GM23338 (cell line): Measurements from ENCODE around the gene ATF7IP2. TPM values are rescaled to one million over a fixed set of nuclear protein-coding genes. Genes with fewer than 3 reads are reported as not detected.

ENCODE experiments used
- ATAC-seq: fragments of 200-7000 bp; cut with Tn5 transposase; 3 replicates; pipeline ENCODE4 v1.9.1; 2020
- DNase-seq: peaks from one replicate; pipeline ENCODE4 v3.0.0-alpha.2; 2015; ENCODE audit warnings: low spot score
- H2AFZ ChIP-seq: fragments of 200-600 bp; sonication (generic); 2 replicates; pipeline ENCODE4 v1.8.0; 2016; ENCODE audit warnings: antibody characterized with exemption, mild to moderate bottlenecking, moderate library complexity
- H3F3A ChIP-seq: fragments of 200-600 bp; sonication (generic); replicated peaks from 2 replicates; pipeline ENCODE4 v1.8.0; 2017; ENCODE audit warnings: antibody characterized with exemption, mixed run types, low read depth
- H3K27ac ChIP-seq: fragments of 200-600 bp; sonication (generic); 2 replicates; pipeline ENCODE4 v1.6.1; 2016; ENCODE audit warnings: low read depth
- H3K27me3 ChIP-seq: fragments of 200-600 bp; sonication (generic); 2 replicates; pipeline ENCODE4 v1.8.0; 2016; ENCODE audit warnings: mild to moderate bottlenecking, mixed run types, moderate library complexity; ENCODE audit not compliant: insufficient read depth
- H3K36me3 ChIP-seq: fragments of 200-600 bp; sonication (generic); 2 replicates; pipeline ENCODE4 v1.8.0; 2016; ENCODE audit warnings: mild to moderate bottlenecking; ENCODE audit not compliant: insufficient read depth
- H3K4me1 ChIP-seq: fragments of 200-600 bp; sonication (generic); 2 replicates; pipeline ENCODE4 v1.8.0; 2016; ENCODE audit warnings: mild to moderate bottlenecking, moderate library complexity; ENCODE audit not compliant: insufficient read depth
- H3K4me2 ChIP-seq: fragments of 200-600 bp; sonication (generic); 2 replicates; pipeline ENCODE4 v1.7.1; 2017; ENCODE audit warnings: mixed run types
- H3K4me3 ChIP-seq: fragments of 200-600 bp; sonication (generic); 2 replicates; pipeline ENCODE4 v1.6.1; 2016; ENCODE audit warnings: mixed run types
- H3K79me2 ChIP-seq: fragments of 200-600 bp; sonication (generic); replicated peaks from 2 replicates; pipeline ENCODE4 v1.8.0; 2017; ENCODE audit warnings: mild to moderate bottlenecking; ENCODE audit not compliant: insufficient read depth
- H3K9me2 ChIP-seq: fragments of 200-600 bp; sonication (generic); 2 replicates; pipeline ENCODE4 v1.8.0; 2017; ENCODE audit not compliant: insufficient read depth
- H4K20me1 ChIP-seq: fragments of 200-600 bp; sonication (generic); replicated peaks from 2 replicates; pipeline ENCODE4 v1.8.0; 2017; ENCODE audit warnings: mild to moderate bottlenecking; ENCODE audit not compliant: insufficient read depth
- H3K27ac Mint-ChIP-seq: 2 replicates; pipeline ENCODE4 v1.8.0; 2020; ENCODE audit warnings: inconsistent platforms, mild to moderate bottlenecking, moderate library complexity, mixed read lengths
- H3K27me3 Mint-ChIP-seq: 3 replicates; pipeline ENCODE4 v1.8.0; 2022; ENCODE audit warnings: low read depth, mild to moderate bottlenecking, moderate library complexity, mixed read lengths, inconsistent platforms; ENCODE audit not compliant: insufficient read depth, poor library complexity
- H3K36me3 Mint-ChIP-seq: 3 replicates; pipeline ENCODE4 v1.8.0; 2021; ENCODE audit warnings: low read depth, mild to moderate bottlenecking, inconsistent platforms, moderate library complexity, mixed read lengths
- H3K4me1 Mint-ChIP-seq: 3 replicates; pipeline ENCODE4 v1.8.0; 2020; ENCODE audit warnings: mild to moderate bottlenecking, inconsistent platforms, mixed read lengths
- H3K4me3 Mint-ChIP-seq: 3 replicates; pipeline ENCODE4 v1.8.0; 2021; ENCODE audit warnings: moderate library complexity, mild to moderate bottlenecking, inconsistent platforms, mixed read lengths
- H3K9me3 Mint-ChIP-seq: 3 replicates; pipeline ENCODE4 v1.8.0; 2020; ENCODE audit warnings: moderate library complexity, mild to moderate bottlenecking, inconsistent platforms, mixed read lengths
- CREB1 ChIP-seq: fragments of 250-450 bp; sonication (Bioruptor Pico); IDR thresholded peaks from 2 replicates; pipeline ENCODE4 v1.5.0; 2020; ENCODE audit warnings: low read depth, mild to moderate bottlenecking, moderate library complexity
- EZH2 ChIP-seq: fragments of 200-600 bp; sonication (generic); IDR thresholded peaks from one replicate; pipeline ENCODE4 v1.8.0; 2017; ENCODE audit warnings: antibody characterized with exemption, mild to moderate bottlenecking, low read depth; ENCODE audit not compliant: unreplicated experiment
- EZH2phosphoT487 ChIP-seq: fragments of 200-600 bp; sonication (generic); IDR thresholded peaks from one replicate; pipeline ENCODE4 v1.8.1; 2018; ENCODE audit warnings: antibody characterized with exemption; ENCODE audit not compliant: unreplicated experiment
- JUNB ChIP-seq: IDR thresholded peaks from one replicate; pipeline ENCODE4 v1.6.1; 2016; ENCODE audit warnings: antibody characterized with exemption; ENCODE audit not compliant: unreplicated experiment
- NANOG ChIP-seq: IDR thresholded peaks from 2 replicates; pipeline ENCODE4 v1.6.1; 2016; ENCODE audit warnings: antibody characterized with exemption, borderline replicate concordance
- POLR2AphosphoS5 ChIP-seq: IDR thresholded peaks from 2 replicates; pipeline ENCODE4 v1.6.1; 2016; ENCODE audit warnings: antibody characterized with exemption, low read depth
- STAT1 ChIP-seq: IDR thresholded peaks from one replicate; pipeline ENCODE4 v1.6.1; 2016; ENCODE audit warnings: antibody characterized with exemption; ENCODE audit not compliant: unreplicated experiment
- ZNF114 ChIP-seq: fragments of 250-450 bp; sonication (Bioruptor Pico); IDR thresholded peaks from 2 replicates; pipeline ENCODE4 v1.5.0; 2020; ENCODE audit warnings: mild to moderate bottlenecking, moderate library complexity
- ZNF331 ChIP-seq: fragments of 250-450 bp; sonication (Bioruptor Pico); IDR thresholded peaks from 2 replicates; pipeline ENCODE4 v1.5.0; 2020; ENCODE audit warnings: low read depth, mild to moderate bottlenecking, moderate library complexity
- polyA plus RNA-seq: library from polyadenylated mRNA; unstranded; fragments of >200 nt; fragmentation: Nextera tagmentation; extraction: Ambion mirVana; gene quantifications from 2 replicates; pipeline ENCODE4 v1.2.1, GENCODE V29; 2016
- total RNA-seq: library from RNA; depleted of rRNA; stranded (reverse); fragments of >200 nt; shearing (Covaris generic); gene quantifications from 2 replicates; pipeline ENCODE4 v1.2.3, GENCODE V29; 2014
- TF ChIP-seq, protein P1 (sequence below): IDR thresholded peaks from 2 replicates; pipeline ENCODE4 v1.6.1; 2016; ENCODE audit warnings: antibody characterized with exemption
- TF ChIP-seq, protein P2 (sequence below), 2 experiments: fragments of 200-600 bp in 1 of 2; sonication (generic) in 1 of 2; conservative IDR thresholded peaks; 2 replicates each; pipeline versions ENCODE4 v1.5.1 to v1.6.1; 2016 to 2017; ENCODE audit warnings: antibody characterized with exemption in 2 of 2, low read depth in 2 of 2, mild to moderate bottlenecking in 2 of 2, moderate library complexity in 1 of 2
- TF ChIP-seq, protein P3 (sequence below): IDR thresholded peaks from one replicate; pipeline ENCODE4 v1.6.1; 2018; ENCODE audit warnings: antibody characterized with exemption; ENCODE audit not compliant: unreplicated experiment
- TF ChIP-seq, protein P4 (sequence below): fragments of 250-450 bp; sonication (Bioruptor Pico); IDR thresholded peaks from 2 replicates; pipeline ENCODE4 v1.5.0; 2020; ENCODE audit warnings: mild to moderate bottlenecking, moderate library complexity

The ATF7IP2 gene
- total and polyA plus RNA-seq, 2 experiments from 2014 or later: 27.9 to 55.7 TPM

DNA sequence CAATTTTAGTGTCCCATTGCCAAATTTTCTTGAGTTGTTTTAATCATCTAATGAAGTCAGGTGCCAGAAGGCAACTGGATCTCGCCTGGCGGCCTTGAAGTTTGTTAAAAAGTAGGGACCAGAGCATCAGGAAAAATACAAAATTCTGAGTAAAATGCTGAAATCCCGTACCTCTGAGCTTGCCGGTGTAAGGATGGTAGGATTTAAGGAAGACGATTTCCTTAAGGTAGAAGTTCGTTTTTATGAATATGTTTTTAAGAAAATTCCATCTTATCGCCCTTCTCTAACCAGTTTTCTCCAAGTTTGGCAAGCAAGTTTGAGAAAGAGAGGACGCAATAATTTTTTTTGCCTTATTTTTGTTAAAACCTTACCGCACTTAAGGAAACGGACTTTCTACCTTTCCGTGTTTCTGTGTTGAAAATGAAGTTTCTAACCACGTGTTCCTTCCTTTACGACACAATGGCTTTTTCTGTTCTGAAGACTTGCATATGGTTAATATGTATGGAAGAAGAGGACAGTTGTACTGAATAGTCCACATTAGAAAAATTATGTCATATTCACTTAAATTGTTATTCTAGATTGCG is 748 bp downstream of the ATF7IP2 start:
- Mint-ChIP-seq H3K36me3 (peaks cover 18% of the 10 kb centered on the region), H3K27ac (no peak overlapping the region), H3K9me3 (peaks cover 7% of the 10 kb centered on the region; the same call in 2 of the 3 replicates), H3K4me1 (peaks cover 8% of the 10 kb centered on the region), H3K4me3 (peak overlapping the region; percentile 89), H3K27me3 (peaks cover 5% of the 10 kb centered on the region)
- ATAC-seq: no peak
- no peak for DNase-seq
- H3K27me3 ChIP-seq: no peaks in the 10 kb centered on the region
- H3K27ac ChIP-seq: no peak overlapping the region
- H4K20me1 ChIP-seq: peaks cover 7% of the 10 kb centered on the region
- H3K36me3 ChIP-seq: peaks cover 10% of the 10 kb centered on the region; the same call in 1 of the 2 replicates
- peak overlapping the region; percentile 83 for H3K4me2 ChIP-seq
- no peaks in the 10 kb centered on the region for H3F3A ChIP-seq
- peaks cover 47% of the 10 kb centered on the region for H3K79me2 ChIP-seq
- H3K9me2 ChIP-seq: peaks cover 4% of the 10 kb centered on the region; the same call in 1 of the 2 replicates
- TF ChIP-seq, protein P1, sequence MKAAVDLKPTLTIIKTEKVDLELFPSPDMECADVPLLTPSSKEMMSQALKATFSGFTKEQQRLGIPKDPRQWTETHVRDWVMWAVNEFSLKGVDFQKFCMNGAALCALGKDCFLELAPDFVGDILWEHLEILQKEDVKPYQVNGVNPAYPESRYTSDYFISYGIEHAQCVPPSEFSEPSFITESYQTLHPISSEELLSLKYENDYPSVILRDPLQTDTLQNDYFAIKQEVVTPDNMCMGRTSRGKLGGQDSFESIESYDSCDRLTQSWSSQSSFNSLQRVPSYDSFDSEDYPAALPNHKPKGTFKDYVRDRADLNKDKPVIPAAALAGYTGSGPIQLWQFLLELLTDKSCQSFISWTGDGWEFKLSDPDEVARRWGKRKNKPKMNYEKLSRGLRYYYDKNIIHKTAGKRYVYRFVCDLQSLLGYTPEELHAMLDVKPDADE: no peak
- TF ChIP-seq ZNF331 (CRISPR knock-in tag) (no peak), JUNB (no peak), POLR2AphosphoS5 (no peak), EZH2phosphoT487 (no peak), STAT1 (no peak), CREB1 (CRISPR knock-in tag) (no peak), ZNF114 (CRISPR knock-in tag) (no peak), EZH2 (no peak), NANOG (no peak)
- TF ChIP-seq, protein P2, sequence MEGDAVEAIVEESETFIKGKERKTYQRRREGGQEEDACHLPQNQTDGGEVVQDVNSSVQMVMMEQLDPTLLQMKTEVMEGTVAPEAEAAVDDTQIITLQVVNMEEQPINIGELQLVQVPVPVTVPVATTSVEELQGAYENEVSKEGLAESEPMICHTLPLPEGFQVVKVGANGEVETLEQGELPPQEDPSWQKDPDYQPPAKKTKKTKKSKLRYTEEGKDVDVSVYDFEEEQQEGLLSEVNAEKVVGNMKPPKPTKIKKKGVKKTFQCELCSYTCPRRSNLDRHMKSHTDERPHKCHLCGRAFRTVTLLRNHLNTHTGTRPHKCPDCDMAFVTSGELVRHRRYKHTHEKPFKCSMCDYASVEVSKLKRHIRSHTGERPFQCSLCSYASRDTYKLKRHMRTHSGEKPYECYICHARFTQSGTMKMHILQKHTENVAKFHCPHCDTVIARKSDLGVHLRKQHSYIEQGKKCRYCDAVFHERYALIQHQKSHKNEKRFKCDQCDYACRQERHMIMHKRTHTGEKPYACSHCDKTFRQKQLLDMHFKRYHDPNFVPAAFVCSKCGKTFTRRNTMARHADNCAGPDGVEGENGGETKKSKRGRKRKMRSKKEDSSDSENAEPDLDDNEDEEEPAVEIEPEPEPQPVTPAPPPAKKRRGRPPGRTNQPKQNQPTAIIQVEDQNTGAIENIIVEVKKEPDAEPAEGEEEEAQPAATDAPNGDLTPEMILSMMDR (conservative IDR thresholded peaks at IDR 0.05; ENCODE audit: low read depth in 2 of 2): no peak
- TF ChIP-seq, protein P3, sequence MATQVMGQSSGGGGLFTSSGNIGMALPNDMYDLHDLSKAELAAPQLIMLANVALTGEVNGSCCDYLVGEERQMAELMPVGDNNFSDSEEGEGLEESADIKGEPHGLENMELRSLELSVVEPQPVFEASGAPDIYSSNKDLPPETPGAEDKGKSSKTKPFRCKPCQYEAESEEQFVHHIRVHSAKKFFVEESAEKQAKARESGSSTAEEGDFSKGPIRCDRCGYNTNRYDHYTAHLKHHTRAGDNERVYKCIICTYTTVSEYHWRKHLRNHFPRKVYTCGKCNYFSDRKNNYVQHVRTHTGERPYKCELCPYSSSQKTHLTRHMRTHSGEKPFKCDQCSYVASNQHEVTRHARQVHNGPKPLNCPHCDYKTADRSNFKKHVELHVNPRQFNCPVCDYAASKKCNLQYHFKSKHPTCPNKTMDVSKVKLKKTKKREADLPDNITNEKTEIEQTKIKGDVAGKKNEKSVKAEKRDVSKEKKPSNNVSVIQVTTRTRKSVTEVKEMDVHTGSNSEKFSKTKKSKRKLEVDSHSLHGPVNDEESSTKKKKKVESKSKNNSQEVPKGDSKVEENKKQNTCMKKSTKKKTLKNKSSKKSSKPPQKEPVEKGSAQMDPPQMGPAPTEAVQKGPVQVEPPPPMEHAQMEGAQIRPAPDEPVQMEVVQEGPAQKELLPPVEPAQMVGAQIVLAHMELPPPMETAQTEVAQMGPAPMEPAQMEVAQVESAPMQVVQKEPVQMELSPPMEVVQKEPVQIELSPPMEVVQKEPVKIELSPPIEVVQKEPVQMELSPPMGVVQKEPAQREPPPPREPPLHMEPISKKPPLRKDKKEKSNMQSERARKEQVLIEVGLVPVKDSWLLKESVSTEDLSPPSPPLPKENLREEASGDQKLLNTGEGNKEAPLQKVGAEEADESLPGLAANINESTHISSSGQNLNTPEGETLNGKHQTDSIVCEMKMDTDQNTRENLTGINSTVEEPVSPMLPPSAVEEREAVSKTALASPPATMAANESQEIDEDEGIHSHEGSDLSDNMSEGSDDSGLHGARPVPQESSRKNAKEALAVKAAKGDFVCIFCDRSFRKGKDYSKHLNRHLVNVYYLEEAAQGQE: no peak
- TF ChIP-seq, protein P4, sequence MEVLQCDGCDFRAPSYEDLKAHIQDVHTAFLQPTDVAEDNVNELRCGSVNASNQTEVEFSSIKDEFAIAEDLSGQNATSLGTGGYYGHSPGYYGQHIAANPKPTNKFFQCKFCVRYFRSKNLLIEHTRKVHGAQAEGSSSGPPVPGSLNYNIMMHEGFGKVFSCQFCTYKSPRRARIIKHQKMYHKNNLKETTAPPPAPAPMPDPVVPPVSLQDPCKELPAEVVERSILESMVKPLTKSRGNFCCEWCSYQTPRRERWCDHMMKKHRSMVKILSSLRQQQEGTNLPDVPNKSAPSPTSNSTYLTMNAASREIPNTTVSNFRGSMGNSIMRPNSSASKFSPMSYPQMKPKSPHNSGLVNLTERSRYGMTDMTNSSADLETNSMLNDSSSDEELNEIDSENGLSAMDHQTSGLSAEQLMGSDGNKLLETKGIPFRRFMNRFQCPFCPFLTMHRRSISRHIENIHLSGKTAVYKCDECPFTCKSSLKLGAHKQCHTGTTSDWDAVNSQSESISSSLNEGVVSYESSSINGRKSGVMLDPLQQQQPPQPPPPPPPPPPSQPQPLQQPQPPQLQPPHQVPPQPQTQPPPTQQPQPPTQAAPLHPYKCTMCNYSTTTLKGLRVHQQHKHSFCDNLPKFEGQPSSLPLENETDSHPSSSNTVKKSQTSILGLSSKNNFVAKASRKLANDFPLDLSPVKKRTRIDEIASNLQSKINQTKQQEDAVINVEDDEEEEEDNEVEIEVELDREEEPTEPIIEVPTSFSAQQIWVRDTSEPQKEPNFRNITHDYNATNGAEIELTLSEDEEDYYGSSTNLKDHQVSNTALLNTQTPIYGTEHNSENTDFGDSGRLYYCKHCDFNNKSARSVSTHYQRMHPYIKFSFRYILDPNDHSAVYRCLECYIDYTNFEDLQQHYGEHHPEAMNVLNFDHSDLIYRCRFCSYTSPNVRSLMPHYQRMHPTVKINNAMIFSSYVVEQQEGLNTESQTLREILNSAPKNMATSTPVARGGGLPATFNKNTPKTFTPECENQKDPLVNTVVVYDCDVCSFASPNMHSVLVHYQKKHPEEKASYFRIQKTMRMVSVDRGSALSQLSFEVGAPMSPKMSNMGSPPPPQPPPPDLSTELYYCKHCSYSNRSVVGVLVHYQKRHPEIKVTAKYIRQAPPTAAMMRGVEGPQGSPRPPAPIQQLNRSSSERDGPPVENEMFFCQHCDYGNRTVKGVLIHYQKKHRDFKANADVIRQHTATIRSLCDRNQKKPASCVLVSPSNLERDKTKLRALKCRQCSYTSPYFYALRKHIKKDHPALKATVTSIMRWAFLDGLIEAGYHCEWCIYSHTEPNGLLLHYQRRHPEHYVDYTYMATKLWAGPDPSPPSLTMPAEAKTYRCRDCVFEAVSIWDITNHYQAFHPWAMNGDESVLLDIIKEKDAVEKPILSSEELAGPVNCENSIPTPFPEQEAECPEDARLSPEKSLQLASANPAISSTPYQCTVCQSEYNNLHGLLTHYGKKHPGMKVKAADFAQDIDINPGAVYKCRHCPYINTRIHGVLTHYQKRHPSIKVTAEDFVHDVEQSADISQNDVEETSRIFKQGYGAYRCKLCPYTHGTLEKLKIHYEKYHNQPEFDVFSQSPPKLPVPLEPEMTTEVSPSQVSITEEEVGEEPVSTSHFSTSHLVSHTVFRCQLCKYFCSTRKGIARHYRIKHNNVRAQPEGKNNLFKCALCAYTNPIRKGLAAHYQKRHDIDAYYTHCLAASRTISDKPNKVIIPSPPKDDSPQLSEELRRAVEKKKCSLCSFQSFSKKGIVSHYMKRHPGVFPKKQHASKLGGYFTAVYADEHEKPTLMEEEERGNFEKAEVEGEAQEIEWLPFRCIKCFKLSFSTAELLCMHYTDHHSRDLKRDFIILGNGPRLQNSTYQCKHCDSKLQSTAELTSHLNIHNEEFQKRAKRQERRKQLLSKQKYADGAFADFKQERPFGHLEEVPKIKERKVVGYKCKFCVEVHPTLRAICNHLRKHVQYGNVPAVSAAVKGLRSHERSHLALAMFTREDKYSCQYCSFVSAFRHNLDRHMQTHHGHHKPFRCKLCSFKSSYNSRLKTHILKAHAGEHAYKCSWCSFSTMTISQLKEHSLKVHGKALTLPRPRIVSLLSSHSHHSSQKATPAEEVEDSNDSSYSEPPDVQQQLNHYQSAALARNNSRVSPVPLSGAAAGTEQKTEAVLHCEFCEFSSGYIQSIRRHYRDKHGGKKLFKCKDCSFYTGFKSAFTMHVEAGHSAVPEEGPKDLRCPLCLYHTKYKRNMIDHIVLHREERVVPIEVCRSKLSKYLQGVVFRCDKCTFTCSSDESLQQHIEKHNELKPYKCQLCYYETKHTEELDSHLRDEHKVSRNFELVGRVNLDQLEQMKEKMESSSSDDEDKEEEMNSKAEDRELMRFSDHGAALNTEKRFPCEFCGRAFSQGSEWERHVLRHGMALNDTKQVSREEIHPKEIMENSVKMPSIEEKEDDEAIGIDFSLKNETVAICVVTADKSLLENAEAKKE (CRISPR knock-in tag): no peak
- H2AFZ ChIP-seq: peak overlapping the region; percentile 11; the same call in 1 of the 2 replicates
- peaks cover 3% of the 10 kb centered on the region; the same call in 1 of the 2 replicates for H3K4me1 ChIP-seq
- H3K4me3 ChIP-seq: peak overlapping the region; percentile 69
